Lower leg skin (tissue), 3 donors: Measurements from ENCODE around the gene DPEP2.

Experiments
- CTCF ChIP-seq, 3 donors: fragments of 450-650 bp; IDR thresholded peaks; one replicate each; pipeline ENCODE4 v1.5.1; 2016; ENCODE audit warnings: antibody characterized with exemption in 3 of 3, mild to moderate bottlenecking in 3 of 3, moderate library complexity in 2 of 3
- POLR2A ChIP-seq, 2 donors: fragments of 450-650 bp; IDR thresholded peaks; one replicate each; pipeline ENCODE4 v1.6.1; 2016 to 2017; ENCODE audit warnings: antibody characterized with exemption in 2 of 2, mild to moderate bottlenecking in 1 of 2, moderate library complexity in 1 of 2

GRCh38 chr16:67967958-67968399 is 31.3 kb downstream of the DPEP2 start:
- TF ChIP-seq CTCF (IDR thresholded peaks at IDR 0.05) (no peak), POLR2A (IDR thresholded peaks at IDR 0.05) (no peak)
